ENCODE results near the gene JMJD6. TPM values are rescaled to one million over a fixed set of nuclear protein-coding genes. Genes with fewer than 3 reads are reported as not detected.

The JMJD6 gene
- total RNA-seq, 2 experiments from 2014 or later = 39.9 to 71.2 TPM

- no peak for DNase-seq (ENCODE audit: low spot score)
These were observed 48.1 kb downstream of the JMJD6 start for GRCh38 chr17:76678330-76678729.

DNA sequence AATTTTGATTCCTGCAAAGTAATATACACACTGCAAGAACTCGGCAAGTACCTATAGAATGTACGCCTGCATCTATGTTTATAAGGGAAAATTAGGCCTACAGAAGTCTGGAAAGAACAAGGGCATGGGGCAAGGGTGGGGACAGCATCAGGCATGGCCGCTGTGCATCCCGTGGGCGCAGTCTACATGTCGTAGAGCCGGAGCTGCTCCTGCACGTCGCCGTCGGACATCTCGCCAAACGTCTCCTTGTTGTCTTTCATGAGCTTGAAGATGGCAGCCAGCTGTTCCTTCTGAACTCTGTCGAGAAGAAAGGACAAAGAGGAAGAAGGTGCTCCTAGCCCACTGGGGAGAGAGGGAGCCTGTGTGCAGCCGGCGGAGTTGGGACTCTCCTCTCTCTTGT, 49.0 kb downstream of the JMJD6 start:
- Histone ChIP-seq H3K4me2 (ENCODE audit: low read length) (no peak overlapping the region), H3K4me1 (ENCODE audit: insufficient read depth, low read length, poor library complexity, severe bottlenecking) (peaks cover 10% of the 10 kb centered on the region), H3K9me3 (ENCODE audit: low read length) (no peaks in the 10 kb centered on the region), H3K36me3 (ENCODE audit: insufficient read depth, low read length) (no peaks in the 10 kb centered on the region), H4K20me1 (ENCODE audit: insufficient read depth, low read length) (no peaks in the 10 kb centered on the region), H3K4me3 (ENCODE audit: low read depth, low read length, poor library complexity, severe bottlenecking) (no peak overlapping the region), H2AFZ (ENCODE audit: low read length) (no peak overlapping the region), H3K9me2 (ENCODE audit: insufficient read depth, low read length) (no peaks in the 10 kb centered on the region), H3K79me2 (ENCODE audit: insufficient read depth, low read depth, low read length) (peaks cover 1% of the 10 kb centered on the region; the same call in 1 of the 2 replicates), H3K27ac (ENCODE audit: low read depth, low read length, poor library complexity, severe bottlenecking) (no peak overlapping the region)
- no peak for TF ChIP-seq EZH2phosphoT487 (IDR thresholded peaks at IDR 0.05; ENCODE audit: borderline replicate concordance, low read depth, low read length)
- TF ChIP-seq, protein P1, sequence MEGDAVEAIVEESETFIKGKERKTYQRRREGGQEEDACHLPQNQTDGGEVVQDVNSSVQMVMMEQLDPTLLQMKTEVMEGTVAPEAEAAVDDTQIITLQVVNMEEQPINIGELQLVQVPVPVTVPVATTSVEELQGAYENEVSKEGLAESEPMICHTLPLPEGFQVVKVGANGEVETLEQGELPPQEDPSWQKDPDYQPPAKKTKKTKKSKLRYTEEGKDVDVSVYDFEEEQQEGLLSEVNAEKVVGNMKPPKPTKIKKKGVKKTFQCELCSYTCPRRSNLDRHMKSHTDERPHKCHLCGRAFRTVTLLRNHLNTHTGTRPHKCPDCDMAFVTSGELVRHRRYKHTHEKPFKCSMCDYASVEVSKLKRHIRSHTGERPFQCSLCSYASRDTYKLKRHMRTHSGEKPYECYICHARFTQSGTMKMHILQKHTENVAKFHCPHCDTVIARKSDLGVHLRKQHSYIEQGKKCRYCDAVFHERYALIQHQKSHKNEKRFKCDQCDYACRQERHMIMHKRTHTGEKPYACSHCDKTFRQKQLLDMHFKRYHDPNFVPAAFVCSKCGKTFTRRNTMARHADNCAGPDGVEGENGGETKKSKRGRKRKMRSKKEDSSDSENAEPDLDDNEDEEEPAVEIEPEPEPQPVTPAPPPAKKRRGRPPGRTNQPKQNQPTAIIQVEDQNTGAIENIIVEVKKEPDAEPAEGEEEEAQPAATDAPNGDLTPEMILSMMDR (conservative IDR thresholded peaks at IDR 0.05; ENCODE audit: low read length) = no peak
- intact Hi-C loops (cut with micrococcal nuclease; ENCODE audit: unreplicated experiment) = no loop called here
- no TSS peak for BruUV-seq (replicated peaks)
- DNase-seq (ENCODE audit: low spot score) = no peak
- CTCF ChIA-PET (ENCODE audit: unreplicated experiment) = interaction anchor here (0.6 kb wide), 1 partner anchor 148 kb away, joined by 3 read pairs; no protein-coding TSS in a partner anchor
- POLR2A ChIA-PET = no interaction called here

More at GRCh38 chr17:76678330-76678729, 48.1 kb downstream of the JMJD6 start:
- H3K9me3 ChIP-seq (ENCODE audit: low read length) = no peaks in the 10 kb centered on the region
- H3K9me2 ChIP-seq (ENCODE audit: insufficient read depth, low read length) = no peaks in the 10 kb centered on the region
- no peaks in the 10 kb centered on the region for H4K20me1 ChIP-seq (ENCODE audit: insufficient read depth, low read length)
- no peak overlapping the region for H3K27ac ChIP-seq (ENCODE audit: low read depth, low read length, poor library complexity, severe bottlenecking)
- BruUV-seq (replicated peaks) = no TSS peak
- no peaks in the 10 kb centered on the region for H3K36me3 ChIP-seq (ENCODE audit: insufficient read depth, low read length)
- H3K4me2 ChIP-seq (ENCODE audit: low read length) = no peak overlapping the region
- CTCF ChIA-PET (ENCODE audit: unreplicated experiment) = no interaction called here
- no peak overlapping the region for H3K4me3 ChIP-seq (ENCODE audit: low read depth, low read length, poor library complexity, severe bottlenecking)
- H3K79me2 ChIP-seq (ENCODE audit: insufficient read depth, low read depth, low read length) = no peaks in the 10 kb centered on the region
- TF ChIP-seq, protein P1 (conservative IDR thresholded peaks at IDR 0.05; ENCODE audit: low read length) = no peak
- no peak for TF ChIP-seq EZH2phosphoT487 (IDR thresholded peaks at IDR 0.05; ENCODE audit: borderline replicate concordance, low read depth, low read length)
- POLR2A ChIA-PET = no interaction called here
- H2AFZ ChIP-seq (ENCODE audit: low read length) = no peak overlapping the region
- intact Hi-C loops (cut with micrococcal nuclease; ENCODE audit: unreplicated experiment) = no loop called here
- peaks cover under 1% of the 10 kb centered on the region for H3K4me1 ChIP-seq (ENCODE audit: insufficient read depth, low read length, poor library complexity, severe bottlenecking)

- POLR2A ChIA-PET = interaction anchor here (0.6 kb wide), 1 partner anchor 78 kb away, joined by 3 read pairs; no protein-coding TSS in a partner anchor
These were observed 49.8 kb downstream of the JMJD6 start for GRCh38 chr17:76676629-76677028.

More at GRCh38 chr17:76676629-76677028, 49.8 kb downstream of the JMJD6 start:
- no peak for TF ChIP-seq EZH2phosphoT487 (IDR thresholded peaks at IDR 0.05; ENCODE audit: borderline replicate concordance, low read depth, low read length)
- TF ChIP-seq, protein P1 (conservative IDR thresholded peaks at IDR 0.05; ENCODE audit: low read length) = no peak
- Histone ChIP-seq H3K9me3 (ENCODE audit: low read length) (no peaks in the 10 kb centered on the region), H3K79me2 (ENCODE audit: insufficient read depth, low read depth, low read length) (peaks cover 5% of the 10 kb centered on the region; the same call in 1 of the 2 replicates), H3K27ac (ENCODE audit: low read depth, low read length, poor library complexity, severe bottlenecking) (no peak overlapping the region), H3K4me3 (ENCODE audit: low read depth, low read length, poor library complexity, severe bottlenecking) (no peak overlapping the region), H4K20me1 (ENCODE audit: insufficient read depth, low read length) (no peaks in the 10 kb centered on the region), H3K4me2 (ENCODE audit: low read length) (no peak overlapping the region), H2AFZ (ENCODE audit: low read length) (no peak overlapping the region), H3K9me2 (ENCODE audit: insufficient read depth, low read length) (no peaks in the 10 kb centered on the region), H3K4me1 (ENCODE audit: insufficient read depth, low read length, poor library complexity, severe bottlenecking) (peaks cover 12% of the 10 kb centered on the region), H3K36me3 (ENCODE audit: insufficient read depth, low read length) (no peaks in the 10 kb centered on the region)
- CTCF ChIA-PET (ENCODE audit: unreplicated experiment) = no interaction called here
- intact Hi-C loops (cut with micrococcal nuclease; ENCODE audit: unreplicated experiment) = no loop called here
- DNase-seq (ENCODE audit: low spot score) = no peak
- no TSS peak for BruUV-seq (replicated peaks)
